Measurements from ENCODE around the gene PDE1A.

The PDE1A gene
- 0 to 0.18 (median 0) reads per million in 4 experiments for total RNA-seq

GRCh38 chr2:182426918-182427240, at the start of gene PDE1A:
PDE1A (minus strand) TSS chr2:182427036.
- DNase-seq: no peak

- DNase-seq: no peak
Measured at GRCh38 chr2:182473635-182474034, 46.8 kb upstream of the PDE1A start.

GRCh38 chr2:182463760-182464159, 36.9 kb upstream of the PDE1A start:
- DNase-seq: no peak

- no peak for DNase-seq
Measured at GRCh38 chr2:182456784-182457183, 29.9 kb upstream of the PDE1A start.

- DNase-seq: no peak
Measured at GRCh38 chr2:182452456-182452990, 25.7 kb upstream of the PDE1A start.

- DNase-seq: no peak
Measured at GRCh38 chr2:182448371-182448770, 21.5 kb upstream of the PDE1A start.

GRCh38 chr2:182447863-182448262, 21.0 kb upstream of the PDE1A start:
- no peak for DNase-seq

- no peak for DNase-seq
Measured at GRCh38 chr2:182447163-182447562, 20.3 kb upstream of the PDE1A start.

GRCh38 chr2:182446087-182446486, 19.3 kb upstream of the PDE1A start:
- DNase-seq: no peak

GRCh38 chr2:182445391-182445965, 18.6 kb upstream of the PDE1A start:
- DNase-seq: no peak

- no peak for DNase-seq
Measured at GRCh38 chr2:182444806-182445205, 18.0 kb upstream of the PDE1A start.

- DNase-seq: no peak
Measured at GRCh38 chr2:182444170-182444569, 17.3 kb upstream of the PDE1A start.

GRCh38 chr2:182436252-182436651, 9.4 kb upstream of the PDE1A start:
- DNase-seq: no peak

GRCh38 chr2:182435754-182436153, 8.9 kb upstream of the PDE1A start:
- no peak for DNase-seq

- no peak for DNase-seq
Measured at GRCh38 chr2:182432051-182432450, 5.2 kb upstream of the PDE1A start.

- no peak for DNase-seq
Measured at GRCh38 chr2:182428476-182428875, 1.6 kb upstream of the PDE1A start.

GRCh38 chr2:182426082-182426917, 536 bp downstream of the PDE1A start:
- DNase-seq: no peak

- no peak for DNase-seq
Measured at GRCh38 chr2:182422864-182423263, 4.0 kb downstream of the PDE1A start.

GRCh38 chr2:182420669-182421068, 6.2 kb downstream of the PDE1A start:
- DNase-seq: no peak

GRCh38 chr2:182416861-182417260, 10.0 kb downstream of the PDE1A start:
- DNase-seq: no peak

- DNase-seq: no peak
Measured at GRCh38 chr2:182416191-182416590, 10.6 kb downstream of the PDE1A start.

GRCh38 chr2:182415771-182416170, 11.1 kb downstream of the PDE1A start:
- no peak for DNase-seq

- DNase-seq: no peak
Measured at GRCh38 chr2:182412858-182413257, 14.0 kb downstream of the PDE1A start.

- no peak for DNase-seq
Measured at GRCh38 chr2:182410120-182410519, 16.7 kb downstream of the PDE1A start.

Measured in effector CD8-positive, alpha-beta T cell (primary cell).